Right ventricle myocardium inferior (tissue), 1 donor: Measurements from ENCODE around the gene WDR91. TPM values are rescaled to one million over a fixed set of nuclear protein-coding genes. Genes with fewer than 3 reads are reported as not detected.
"Not testable (repeated sequence)": the region's sequence is repeated elsewhere in the genome, so short reads cannot be mapped to it uniquely, and the experiment has no call there.

Experiments used
- ATAC-seq: fragments of 200-7000 bp; cut with Tn5 transposase; one replicate; pipeline ENCODE4 v1.9.1; 2020; ENCODE audit warnings: mild to moderate bottlenecking, moderate library complexity
- DNase-seq: peaks from one replicate; pipeline ENCODE4 v3.0.0; 2021; ENCODE audit errors: missing footprints
- intact Hi-C: fragments of 100-400 bp; cut with DNase I; formaldehyde crosslinking; loops from one replicate; pipeline ENCODE4 v1.11.0; 2022
- total RNA-seq: library from RNA; stranded (reverse); fragmentation: NEBNext Ultra II Directional; extraction: Animal tissue kit (Norgen Biotek cat#: 25700); gene quantifications from one replicate; pipeline ENCODE4 v1.2.1, GENCODE V29; 2021
- donor health status: DM: no; HTN: yes; CAD: no; lungs with severe emphysema.

Gene WDR91
- total RNA-seq, 1 donor from 2014 or later: 3.8 TPM

DNA sequence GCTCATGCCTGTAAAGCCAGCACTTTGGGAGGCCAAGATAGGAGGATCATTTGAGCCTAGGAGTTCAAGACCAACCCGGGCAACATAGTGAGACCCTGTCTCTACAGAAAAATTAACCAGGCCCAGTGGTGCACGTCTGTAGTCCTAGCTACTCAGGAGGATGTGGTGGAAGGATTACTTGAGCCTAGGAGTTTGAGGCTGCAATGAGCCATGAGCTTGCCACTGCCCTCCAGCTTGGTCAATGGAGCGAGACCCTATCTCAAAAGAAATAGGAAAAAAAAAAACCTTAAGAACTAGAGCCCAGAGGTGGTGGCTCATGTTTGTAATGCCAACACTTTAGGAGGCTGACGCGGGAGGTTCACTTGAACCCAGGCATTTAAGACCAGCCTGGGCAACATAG, 24.5 kb upstream of the WDR91 start:
- intact Hi-C loops: no loop called here

GRCh38 chr7:135234727-135235126, 23.4 kb upstream of the WDR91 start:
- DNase-seq: no peak
- intact Hi-C loops: no loop called here
- ATAC-seq: no peak

More for the DNA sequence above, 24.5 kb upstream of the WDR91 start:
- DNase-seq (no peak), ATAC-seq (no peak)

DNA sequence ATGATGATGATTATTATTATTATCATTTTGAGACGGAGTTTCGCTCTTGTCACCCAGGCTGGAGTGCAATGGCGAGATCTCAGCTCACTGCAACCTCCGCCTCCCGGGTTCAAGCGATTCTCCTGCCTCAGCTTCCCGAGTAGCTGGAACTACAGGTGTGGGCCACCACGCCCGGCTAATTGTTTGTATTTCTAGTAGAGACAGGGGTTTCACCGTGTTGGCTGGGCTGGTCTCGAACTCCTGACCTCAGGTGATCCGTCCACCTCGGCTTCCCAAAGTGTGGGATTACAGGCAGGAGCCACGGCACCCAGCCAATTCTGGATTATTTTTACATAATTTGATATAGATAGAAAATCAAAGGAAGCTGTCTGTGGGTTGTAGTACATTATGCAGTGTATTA, 22.8 kb upstream of the WDR91 start:
- ATAC-seq, intact Hi-C loops: not testable (repeated sequence)

GRCh38 chr7:135233570-135233969, 22.2 kb upstream of the WDR91 start, which contains the start of gene STRA8:
TSS of gene STRA8 (plus strand) at chr7:135233838. CDS start at chr7:135240525, 6,687 bp downstream.
- ATAC-seq (no peak), DNase-seq (no peak)
- intact Hi-C loops: no loop called here

More for the DNA sequence above, 22.8 kb upstream of the WDR91 start:
- DNase-seq: not testable (repeated sequence)

DNA sequence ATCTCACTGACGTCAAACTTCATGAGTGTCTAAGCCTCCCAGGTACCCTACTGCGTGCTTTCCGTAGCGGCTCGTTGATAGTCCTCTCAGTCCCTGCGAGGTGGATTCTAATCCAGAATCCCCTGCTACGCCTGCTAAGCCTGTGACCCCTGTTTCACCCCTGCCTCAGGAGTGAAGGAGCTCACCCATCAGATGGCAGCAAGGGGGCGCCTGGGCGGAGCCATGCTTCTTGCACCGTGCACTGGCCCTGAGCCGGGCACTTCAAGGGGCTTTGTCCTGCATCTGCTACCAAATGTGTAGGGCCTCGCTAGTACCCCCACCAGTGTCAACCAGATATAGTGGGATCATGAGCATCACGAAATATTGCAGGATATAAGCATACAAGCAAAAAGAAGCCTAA, 21.4 kb upstream of the WDR91 start:
- ATAC-seq (no peak), DNase-seq (no peak)
- intact Hi-C loops: no loop called here

GRCh38 chr7:135232087-135232486, 20.8 kb upstream of the WDR91 start:
- intact Hi-C loops: no loop called here
- ATAC-seq: no peak
- no peak for DNase-seq

DNA sequence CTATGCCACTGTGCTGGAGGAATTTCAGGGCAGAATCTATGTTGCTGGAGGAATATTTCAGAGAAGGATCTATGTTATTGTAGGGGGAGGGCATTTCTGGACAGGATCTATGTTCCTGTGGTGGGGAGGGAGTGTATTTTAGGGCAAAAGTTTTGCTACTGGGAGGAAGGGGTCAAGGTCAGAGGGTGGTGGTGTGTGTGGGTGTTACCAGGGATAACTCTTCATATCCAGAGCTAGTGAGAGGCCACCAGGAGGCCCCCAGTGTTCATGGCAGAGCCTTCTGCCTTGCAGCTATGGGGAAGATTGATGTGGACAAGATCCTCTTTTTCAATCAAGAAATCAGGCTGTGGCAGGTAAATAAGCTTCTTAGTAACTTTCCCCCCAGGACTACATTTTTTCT, 20.4 kb upstream of the WDR91 start:
- intact Hi-C loops: no loop called here
- DNase-seq (no peak), ATAC-seq (no peak)

- ATAC-seq (no peak), DNase-seq (no peak)
- intact Hi-C loops: no loop called here
Observed at GRCh38 chr7:135224027-135224426, 12.7 kb upstream of the WDR91 start.

DNA sequence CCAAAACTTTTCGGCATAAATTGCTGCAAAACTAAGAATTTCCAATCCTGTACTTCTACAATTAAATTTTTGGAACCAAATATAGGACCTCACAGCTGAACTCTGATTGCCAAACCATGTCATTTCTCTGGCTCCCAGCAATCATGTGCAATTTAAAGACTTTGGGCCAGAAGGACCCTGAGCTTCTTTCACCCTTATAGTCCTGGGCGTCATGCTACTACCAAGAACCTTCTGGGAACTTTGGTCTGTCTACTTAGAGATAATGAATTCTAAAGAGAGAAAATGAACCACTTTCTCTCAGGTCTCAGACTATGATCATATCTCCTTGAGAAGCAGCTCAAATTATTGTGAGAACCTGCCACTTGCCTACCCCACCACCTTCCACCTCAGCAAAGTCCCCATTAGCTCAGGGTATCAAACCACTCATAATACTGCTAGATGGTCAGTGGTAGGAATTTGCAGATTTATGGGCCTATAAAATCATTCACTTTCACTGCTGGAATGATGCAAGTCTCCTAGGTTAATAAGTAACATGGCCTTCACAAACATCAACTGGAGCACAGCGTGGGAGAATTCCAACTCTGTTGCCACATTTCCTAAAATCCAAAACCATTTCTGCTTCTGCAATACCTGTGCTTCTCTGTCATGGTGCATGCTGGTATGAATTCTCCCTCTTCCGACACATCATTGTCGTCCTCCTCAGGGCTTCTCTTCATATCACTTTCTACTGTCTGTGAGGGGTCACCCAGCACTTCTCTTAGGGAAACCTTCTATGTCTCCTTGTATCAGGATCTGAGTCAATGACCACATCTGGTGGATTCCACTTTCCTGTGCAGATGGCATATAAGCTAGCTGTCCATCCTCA, 6.6 kb upstream of the WDR91 start:
- ATAC-seq: no peak
- intact Hi-C loops: no loop called here

DNA sequence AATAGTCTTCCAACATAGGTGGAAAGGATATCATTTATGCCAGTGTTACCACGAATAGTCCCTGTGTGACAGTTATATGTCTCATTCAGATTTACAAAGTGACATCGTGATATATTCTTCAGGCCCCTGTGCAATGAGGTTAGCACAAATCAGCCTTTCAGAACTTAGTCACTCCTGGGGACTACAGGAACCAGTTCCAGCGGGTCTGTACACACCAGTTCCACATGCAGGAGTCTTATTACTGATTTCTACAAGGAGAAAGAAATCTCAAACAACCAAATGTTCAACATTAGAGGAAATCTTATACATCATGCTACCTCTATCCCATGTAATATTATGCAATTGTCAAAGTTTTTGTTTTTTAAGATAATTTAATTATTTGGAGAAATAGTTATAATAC, 4.4 kb upstream of the WDR91 start:
- intact Hi-C loops: no loop called here
- no peak for DNase-seq
- ATAC-seq: no peak

More for the DNA sequence above, 6.6 kb upstream of the WDR91 start:
- DNase-seq: no peak

- intact Hi-C loops: no loop called here
Observed at GRCh38 chr7:135215180-135215579, 3.9 kb upstream of the WDR91 start.

DNA sequence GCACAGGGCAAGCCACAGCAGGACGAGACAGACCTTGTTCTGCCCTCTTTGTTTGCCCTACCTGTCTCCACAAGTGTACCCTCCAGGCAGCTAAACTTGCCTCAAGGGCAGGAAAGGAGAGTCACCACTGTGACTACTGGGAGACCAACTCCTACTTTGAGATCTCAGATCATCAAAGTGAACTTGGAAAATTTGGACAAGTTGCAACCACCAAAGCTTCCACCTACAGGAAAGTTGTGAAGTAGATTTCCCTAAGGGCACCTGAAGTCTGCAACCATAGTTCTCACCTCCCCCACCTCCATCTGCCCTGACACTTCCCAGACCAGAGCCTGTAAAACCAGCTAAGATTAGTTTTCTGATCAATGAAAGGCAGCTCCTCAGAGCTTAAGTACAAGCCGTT, 2.5 kb upstream of the WDR91 start:
- intact Hi-C loops: no loop called here
- DNase-seq (no peak), ATAC-seq (no peak)

More at GRCh38 chr7:135215180-135215579, 3.9 kb upstream of the WDR91 start:
- ATAC-seq (no peak), DNase-seq (no peak)

GRCh38 chr7:135211946-135212685, 790 bp upstream of the WDR91 start:
- DNase-seq, intact Hi-C loops: not testable (repeated sequence)

GRCh38 chr7:135210888-135211178, 493 bp downstream of the WDR91 start:
- intact Hi-C loops: no loop called here
- no peak for ATAC-seq

More at GRCh38 chr7:135211946-135212685, 790 bp upstream of the WDR91 start:
- ATAC-seq: peak; percentile 30

DNA sequence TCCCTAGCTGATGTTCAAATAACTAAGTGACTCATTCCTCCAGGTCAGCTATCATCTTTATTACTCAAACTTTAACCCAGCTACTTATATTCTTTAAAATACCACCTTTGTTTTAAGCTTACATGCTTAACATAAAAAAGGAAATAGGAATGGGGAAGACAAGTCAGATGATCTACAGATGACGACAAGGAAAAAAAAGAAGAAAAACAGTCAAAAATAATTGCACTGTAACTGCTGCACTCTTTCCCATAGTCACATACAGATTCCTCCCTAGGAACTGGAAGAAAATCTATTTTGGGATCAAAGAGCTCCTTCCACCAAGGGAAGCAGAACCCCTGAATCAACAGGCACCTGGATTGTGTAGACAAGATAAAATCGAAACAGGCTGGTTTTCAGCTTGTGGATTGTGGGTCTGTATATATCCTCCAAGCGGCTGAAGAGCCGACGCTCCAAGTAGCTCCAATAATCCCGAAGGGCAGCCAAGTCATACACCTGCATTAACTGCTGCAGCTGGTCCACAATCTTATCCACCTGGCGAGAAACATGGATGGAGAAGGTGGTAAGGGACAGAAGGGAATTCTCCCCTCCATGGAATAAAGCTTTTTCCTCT, 2.0 kb downstream of the WDR91 start:
- no peak for DNase-seq

More at GRCh38 chr7:135210888-135211178, 493 bp downstream of the WDR91 start:
- no peak for DNase-seq

GRCh38 chr7:135208102-135208793, 3.1 kb downstream of the WDR91 start:
- ATAC-seq (no peak), DNase-seq (no peak)
- intact Hi-C loops: no loop called here

More for the DNA sequence above, 2.0 kb downstream of the WDR91 start:
- ATAC-seq: no peak
- intact Hi-C loops: no loop called here

- ATAC-seq (no peak), DNase-seq (no peak)
- intact Hi-C loops: no loop called here
Observed at GRCh38 chr7:135207406-135208101, 3.8 kb downstream of the WDR91 start.

GRCh38 chr7:135206941-135207391, 4.4 kb downstream of the WDR91 start:
- intact Hi-C loops: no loop called here
- DNase-seq (no peak), ATAC-seq (no peak)
